22Rv1 (cell line): ENCODE measurements around the gene CDCA3.

ENCODE experiments used
- ZFX ChIP-seq: fragments of 450-650 bp; IDR thresholded peaks from 2 replicates; pipeline ENCODE4 v1.6.1; 2017; ENCODE audit warnings: antibody characterized with exemption, borderline replicate concordance
- TF ChIP-seq, protein P1 (sequence below): fragments of 450-650 bp; IDR thresholded peaks from 2 replicates; pipeline ENCODE4 v1.5.1; 2017; ENCODE audit warnings: mild to moderate bottlenecking

DNA sequence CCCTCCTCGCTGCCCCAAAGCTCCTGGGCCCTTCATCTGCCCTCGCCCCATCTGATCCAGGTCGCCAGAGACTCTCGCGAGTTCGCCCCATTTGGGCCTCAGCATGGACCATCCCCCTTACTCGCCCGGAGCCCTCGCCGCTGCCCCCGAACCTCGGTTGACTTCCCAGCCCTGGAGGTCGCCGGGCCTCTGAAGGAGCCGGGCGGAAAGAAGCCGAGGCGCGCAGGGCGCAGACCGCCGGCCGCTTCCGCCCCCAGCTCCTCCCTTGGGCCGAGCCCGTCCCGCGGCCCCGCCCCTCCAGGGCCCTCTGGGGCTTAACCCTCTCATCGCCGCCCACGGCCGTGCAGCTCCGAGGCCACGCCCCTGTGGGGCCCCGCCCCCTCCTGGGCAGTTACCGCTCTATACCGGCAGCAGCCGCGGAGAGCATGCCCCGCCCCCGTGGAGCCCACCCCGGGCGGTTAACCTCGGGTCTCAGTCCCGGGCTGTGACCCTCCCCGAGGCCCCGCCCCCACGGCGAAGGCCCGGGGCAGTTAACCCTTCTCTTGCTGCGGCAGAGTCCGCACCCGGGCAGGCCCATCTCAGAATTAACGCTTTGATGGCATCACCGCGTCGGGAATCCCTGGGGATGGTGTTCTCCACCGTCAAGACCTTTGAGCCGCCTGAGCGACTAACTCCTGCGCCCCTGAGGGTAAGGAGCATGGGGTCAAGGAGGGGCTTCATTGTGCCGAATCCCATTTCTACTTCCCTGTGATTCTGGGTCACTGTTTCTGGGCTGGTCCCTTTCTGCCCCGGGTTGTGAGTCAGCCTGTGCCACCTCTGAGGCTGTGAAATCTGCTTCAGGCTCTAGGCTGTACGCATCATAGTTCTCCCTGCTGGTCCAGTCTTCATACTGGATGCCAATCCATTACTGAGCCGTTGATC, 22.3 kb upstream of the CDCA3 start, which contains the start of gene SPSB2:
- TF ChIP-seq, protein P1, sequence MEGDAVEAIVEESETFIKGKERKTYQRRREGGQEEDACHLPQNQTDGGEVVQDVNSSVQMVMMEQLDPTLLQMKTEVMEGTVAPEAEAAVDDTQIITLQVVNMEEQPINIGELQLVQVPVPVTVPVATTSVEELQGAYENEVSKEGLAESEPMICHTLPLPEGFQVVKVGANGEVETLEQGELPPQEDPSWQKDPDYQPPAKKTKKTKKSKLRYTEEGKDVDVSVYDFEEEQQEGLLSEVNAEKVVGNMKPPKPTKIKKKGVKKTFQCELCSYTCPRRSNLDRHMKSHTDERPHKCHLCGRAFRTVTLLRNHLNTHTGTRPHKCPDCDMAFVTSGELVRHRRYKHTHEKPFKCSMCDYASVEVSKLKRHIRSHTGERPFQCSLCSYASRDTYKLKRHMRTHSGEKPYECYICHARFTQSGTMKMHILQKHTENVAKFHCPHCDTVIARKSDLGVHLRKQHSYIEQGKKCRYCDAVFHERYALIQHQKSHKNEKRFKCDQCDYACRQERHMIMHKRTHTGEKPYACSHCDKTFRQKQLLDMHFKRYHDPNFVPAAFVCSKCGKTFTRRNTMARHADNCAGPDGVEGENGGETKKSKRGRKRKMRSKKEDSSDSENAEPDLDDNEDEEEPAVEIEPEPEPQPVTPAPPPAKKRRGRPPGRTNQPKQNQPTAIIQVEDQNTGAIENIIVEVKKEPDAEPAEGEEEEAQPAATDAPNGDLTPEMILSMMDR: no peak
- no peak for TF ChIP-seq ZFX
